Liver (tissue), 9 donors: ENCODE data around the gene OR52K1. TPM values are rescaled to one million over a fixed set of nuclear protein-coding genes. Genes with fewer than 3 reads are reported as not detected.

Source experiments
- DNase-seq: peaks from one replicate; pipeline ENCODE4 v3.0.0-alpha.2; 2017; ENCODE audit warnings: low spot score
- H3K27ac ChIP-seq, 2 donors: one replicate each; pipeline ENCODE4 v1.7.0; 2013; ENCODE audit warnings: inconsistent platforms in 2 of 2, low read length in 2 of 2, control low read depth in 1 of 2, low read depth in 1 of 2, mild to moderate bottlenecking in 1 of 2
- H3K27me3 ChIP-seq, 4 donors: one replicate each; pipeline versions ENCODE4 v1.6.1 to v1.7.0; 2013; ENCODE audit warnings: low read length in 3 of 4, inconsistent platforms in 1 of 4, mild to moderate bottlenecking in 1 of 4, moderate library complexity in 1 of 4; ENCODE audit not compliant: control insufficient read depth in 4 of 4, insufficient read depth in 4 of 4
- H3K36me3 ChIP-seq, 4 donors: one replicate each; pipeline versions ENCODE4 v1.6.1 to v1.7.0; 2013; ENCODE audit warnings: low read length in 3 of 4, mild to moderate bottlenecking in 3 of 4, low read depth in 1 of 4, moderate library complexity in 1 of 4; ENCODE audit not compliant: control insufficient read depth in 4 of 4, insufficient read depth in 3 of 4
- H3K4me1 ChIP-seq, 4 donors: one replicate each; pipeline versions ENCODE4 v1.6.1 to v1.7.0; 2013; ENCODE audit warnings: low read length in 3 of 4, mild to moderate bottlenecking in 3 of 4, moderate library complexity in 1 of 4; ENCODE audit not compliant: control insufficient read depth in 4 of 4, insufficient read depth in 4 of 4
- H3K4me3 ChIP-seq, 3 donors: one replicate each; pipeline versions ENCODE4 v1.6.1 to v1.7.0; 2013; ENCODE audit warnings: low read length in 3 of 3, control low read depth in 1 of 3, low read depth in 1 of 3, mild to moderate bottlenecking in 1 of 3
- H3K9ac ChIP-seq, 2 donors: one replicate each; pipeline ENCODE4 v1.7.0; 2013; ENCODE audit warnings: low read length in 2 of 2, mild to moderate bottlenecking in 2 of 2, moderate library complexity in 2 of 2, control low read depth in 1 of 2, low read depth in 1 of 2
- H3K9me3 ChIP-seq, 4 donors: one replicate each; pipeline versions ENCODE4 v1.6.1 to v1.7.0; 2013; ENCODE audit warnings: low read length in 3 of 4; ENCODE audit not compliant: control insufficient read depth in 4 of 4
- EGR1 ChIP-seq, 2 donors: IDR thresholded peaks; 2 replicates each; pipeline ENCODE4 v1.6.1; 2016 to 2018; ENCODE audit warnings: antibody characterized with exemption in 2 of 2, low read depth in 2 of 2
- FOXA1 ChIP-seq: IDR thresholded peaks from 2 replicates; pipeline ENCODE4 v1.6.1; 2016; ENCODE audit warnings: antibody characterized with exemption
- FOXA2 ChIP-seq: IDR thresholded peaks from 2 replicates; pipeline ENCODE4 v1.6.1; 2016; ENCODE audit warnings: antibody characterized with exemption
- GABPA ChIP-seq, 2 donors: IDR thresholded peaks in 1 of 2; conservative IDR thresholded peaks in 1 of 2; 2 replicates each; pipeline ENCODE4 v1.6.1; 2016; ENCODE audit warnings: antibody characterized with exemption in 2 of 2, mild to moderate bottlenecking in 1 of 2, moderate library complexity in 1 of 2
- HNF4A ChIP-seq, 2 donors: conservative IDR thresholded peaks; 2 replicates each; pipeline ENCODE4 v1.6.1; 2016; ENCODE audit warnings: antibody characterized with exemption in 2 of 2, mild to moderate bottlenecking in 2 of 2
- HNF4G ChIP-seq: IDR thresholded peaks from 2 replicates; pipeline ENCODE4 v1.6.1; 2016; ENCODE audit warnings: antibody characterized with exemption
- JUND ChIP-seq, 2 donors: IDR thresholded peaks; 2 replicates each; pipeline ENCODE4 v1.6.1; 2016; ENCODE audit warnings: antibody characterized with exemption in 2 of 2
- NR2F2 ChIP-seq: IDR thresholded peaks from 2 replicates; pipeline ENCODE4 v1.6.1; 2016; ENCODE audit warnings: antibody characterized with exemption
- RAD21 ChIP-seq, 2 donors: IDR thresholded peaks; 2 replicates each; pipeline ENCODE4 v1.6.1; 2016; ENCODE audit warnings: antibody characterized with exemption in 2 of 2, mild to moderate bottlenecking in 2 of 2
- RXRA ChIP-seq, 2 donors: IDR thresholded peaks; 2 replicates each; pipeline ENCODE4 v1.6.1; 2017 to 2018; ENCODE audit warnings: antibody characterized with exemption in 2 of 2, mild to moderate bottlenecking in 1 of 2
- SP1 ChIP-seq: IDR thresholded peaks from 2 replicates; pipeline ENCODE4 v1.6.1; 2018; ENCODE audit warnings: antibody characterized with exemption, mild to moderate bottlenecking
- TAF1 ChIP-seq: conservative IDR thresholded peaks from 2 replicates; pipeline ENCODE4 v1.6.1; 2016; ENCODE audit warnings: antibody characterized with exemption, mild to moderate bottlenecking
- YY1 ChIP-seq: IDR thresholded peaks from 2 replicates; pipeline ENCODE4 v1.6.1; 2016; ENCODE audit warnings: antibody characterized with exemption, mild to moderate bottlenecking
- WGBS: extraction: QIAGEN DNeasy Blood & Tissue Kit; methylation state at CpG from one replicate; pipeline ENCODE4 v1.1.7; 2013; 5-methylcytosine and 5-hydroxymethylcytosine counted together
- polyA plus RNA-seq, 2 donors: library from polyadenylated mRNA; stranded (reverse) in 1 of 2; unstranded in 1 of 2; fragments of 200-250 nt in 1 of 2; fragments of >200 nt in 1 of 2; fragmentation: Nextera tagmentation in 1 of 2; extraction: Ambion mirVana in 1 of 2; gene quantifications; one replicate each; pipeline versions ENCODE4 v1.2.1 to v1.2.3, GENCODE V29; 2013 to 2015
- total RNA-seq, 2 donors: library from RNA; depleted of rRNA; stranded (reverse); fragments of >200 nt; gene quantifications; one replicate each; pipeline ENCODE4 v1.2.3, GENCODE V29; 2014
- TF ChIP-seq, protein P1 (sequence below): IDR thresholded peaks from 2 replicates; pipeline ENCODE4 v1.6.1; 2016; ENCODE audit warnings: antibody characterized with exemption
- TF ChIP-seq, protein P2 (sequence below): IDR thresholded peaks from 2 replicates; pipeline ENCODE4 v1.6.1; 2016; ENCODE audit warnings: antibody characterized with exemption
- TF ChIP-seq, protein P3 (sequence below): fragments of 150-350 bp; IDR thresholded peaks from 2 replicates; pipeline ENCODE4 v1.5.1; 2017; ENCODE audit warnings: improper control_type of control experiment, low read depth, low read length; ENCODE audit not compliant: missing input control
- TF ChIP-seq, protein P4 (sequence below): IDR thresholded peaks from 2 replicates; pipeline ENCODE4 v1.6.1; 2016; ENCODE audit warnings: antibody characterized with exemption, mild to moderate bottlenecking
- TF ChIP-seq, protein P5 (sequence below): IDR thresholded peaks from 2 replicates; pipeline ENCODE4 v1.6.1; 2016; ENCODE audit warnings: antibody characterized with exemption
- donor health status: healthy.
- donor health status: healthy.
- donor health status: healthy.
- donor health status: healthy.
- donor health status: healthy.

Gene OR52K1
- total and polyA plus RNA-seq, 4 donors: under 0.01 TPM; not detected in 3

DNA sequence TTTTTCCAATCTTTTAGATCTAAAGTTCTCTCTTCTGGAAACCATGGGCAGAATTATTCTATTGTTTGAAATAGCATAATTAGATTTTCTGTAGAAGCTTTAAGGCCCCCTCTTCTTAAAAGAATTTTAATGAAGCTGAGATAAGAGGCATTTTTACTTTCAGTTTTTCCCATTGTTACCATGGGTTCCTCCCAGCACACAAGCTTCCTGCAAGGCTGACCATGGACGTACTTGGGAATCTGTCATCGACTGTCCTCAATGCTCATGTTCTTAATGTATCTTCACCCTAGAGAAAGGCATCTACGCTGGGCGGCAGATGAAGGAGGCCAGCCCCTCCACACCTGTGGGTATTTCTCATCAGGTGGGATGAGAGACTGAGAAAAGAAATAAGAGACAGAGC is 22.3 kb upstream of the OR52K1 start:
- 80% methylated on average over 4 of the region's 4 CpGs for WGBS
- TF ChIP-seq NR2F2 (no peak), RAD21 (IDR thresholded peaks at IDR 0.05) (no peak), EGR1 (IDR thresholded peaks at IDR 0.05; ENCODE audit: low read depth in 2 of 2) (no peak), SP1 (no peak), HNF4A (conservative IDR thresholded peaks at IDR 0.05) (no peak), TAF1 (no peak), FOXA1 (no peak), FOXA2 (no peak), HNF4G (no peak), JUND (IDR thresholded peaks at IDR 0.05) (no peak), RXRA (IDR thresholded peaks at IDR 0.05) (no peak), GABPA (IDR thresholded peaks at IDR 0.05 in 1 of 2, conservative IDR thresholded peaks at IDR 0.05 in 1 of 2) (no peak), YY1 (no peak)
- TF ChIP-seq, protein P1, sequence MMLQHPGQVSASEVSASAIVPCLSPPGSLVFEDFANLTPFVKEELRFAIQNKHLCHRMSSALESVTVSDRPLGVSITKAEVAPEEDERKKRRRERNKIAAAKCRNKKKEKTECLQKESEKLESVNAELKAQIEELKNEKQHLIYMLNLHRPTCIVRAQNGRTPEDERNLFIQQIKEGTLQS: no peak
- TF ChIP-seq, protein P2, sequence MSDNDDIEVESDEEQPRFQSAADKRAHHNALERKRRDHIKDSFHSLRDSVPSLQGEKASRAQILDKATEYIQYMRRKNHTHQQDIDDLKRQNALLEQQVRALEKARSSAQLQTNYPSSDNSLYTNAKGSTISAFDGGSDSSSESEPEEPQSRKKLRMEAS: no peak
- H3K4me1 ChIP-seq: peaks cover 0 to 1% (median 0%) of the 10 kb centered on the region in 4 donors
- no peaks in the 10 kb centered on the region for H3K36me3 ChIP-seq
- H3K4me3 ChIP-seq: no peak overlapping the region
- no peak for DNase-seq
- H3K27me3 ChIP-seq: no peaks in the 10 kb centered on the region
- peaks cover 0 to 9% (median 5%) of the 10 kb centered on the region in 4 donors for H3K9me3 ChIP-seq
- H3K9ac ChIP-seq: no peak overlapping the region
- H3K27ac ChIP-seq: no peak overlapping the region

DNA sequence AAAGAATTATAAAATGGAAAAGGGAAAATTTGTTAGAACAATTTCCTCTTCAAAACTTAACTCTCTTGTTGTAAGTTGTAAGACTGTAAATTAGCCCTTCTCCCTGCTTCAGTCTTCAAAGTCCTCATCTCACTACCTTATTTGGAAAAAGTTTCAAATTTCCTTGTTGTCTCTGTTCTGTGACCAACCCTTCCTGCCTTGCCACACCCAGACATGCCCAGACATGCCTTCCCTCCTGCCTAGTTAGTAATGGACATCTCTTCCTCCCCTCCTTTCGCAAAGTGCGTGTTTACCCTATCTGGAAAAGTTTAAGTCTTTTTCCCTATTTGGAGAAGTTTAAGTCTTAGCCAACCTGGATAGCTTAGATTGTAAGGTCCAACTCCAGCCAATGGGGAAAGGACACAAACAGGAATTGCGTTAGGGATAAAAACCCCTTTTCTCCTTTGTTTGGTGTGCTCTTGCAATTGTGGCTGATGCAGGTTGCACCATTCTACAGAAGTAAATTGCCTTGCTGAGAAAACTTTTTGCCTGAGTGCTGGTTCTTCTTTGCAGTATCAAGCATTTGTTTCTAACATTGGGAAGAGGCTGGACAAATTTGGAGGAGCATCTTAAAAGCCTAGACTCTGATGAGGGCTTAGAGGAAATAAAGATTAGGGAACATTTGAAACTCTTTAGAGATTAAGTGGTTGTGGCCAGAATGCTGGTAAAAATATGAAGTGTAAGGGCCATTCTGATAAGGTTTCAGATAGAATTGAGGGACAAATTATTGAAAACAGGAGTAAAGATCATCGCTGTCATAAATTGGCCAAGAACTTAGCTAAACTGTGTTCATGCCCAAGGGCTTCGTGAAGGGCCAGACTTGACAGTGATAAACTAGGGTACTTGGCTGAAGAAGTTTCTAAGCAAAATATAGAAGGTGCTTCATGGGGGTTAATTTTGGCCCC is 18.0 kb upstream of the OR52K1 start:
- Histone ChIP-seq H3K9me3 (peaks cover 0 to 9% (median 5%) of the 10 kb centered on the region in 4 donors), H3K4me3 (no peak overlapping the region), H3K4me1 (peaks cover 0 to 1% (median 0%) of the 10 kb centered on the region in 4 donors), H3K27me3 (no peaks in the 10 kb centered on the region), H3K27ac (no peak overlapping the region), H3K36me3 (no peaks in the 10 kb centered on the region), H3K9ac (no peak overlapping the region)
- no peak for TF ChIP-seq EGR1 (IDR thresholded peaks at IDR 0.05; ENCODE audit: low read depth in 2 of 2)
- TF ChIP-seq NR2F2: no peak
- TF ChIP-seq, protein P3, sequence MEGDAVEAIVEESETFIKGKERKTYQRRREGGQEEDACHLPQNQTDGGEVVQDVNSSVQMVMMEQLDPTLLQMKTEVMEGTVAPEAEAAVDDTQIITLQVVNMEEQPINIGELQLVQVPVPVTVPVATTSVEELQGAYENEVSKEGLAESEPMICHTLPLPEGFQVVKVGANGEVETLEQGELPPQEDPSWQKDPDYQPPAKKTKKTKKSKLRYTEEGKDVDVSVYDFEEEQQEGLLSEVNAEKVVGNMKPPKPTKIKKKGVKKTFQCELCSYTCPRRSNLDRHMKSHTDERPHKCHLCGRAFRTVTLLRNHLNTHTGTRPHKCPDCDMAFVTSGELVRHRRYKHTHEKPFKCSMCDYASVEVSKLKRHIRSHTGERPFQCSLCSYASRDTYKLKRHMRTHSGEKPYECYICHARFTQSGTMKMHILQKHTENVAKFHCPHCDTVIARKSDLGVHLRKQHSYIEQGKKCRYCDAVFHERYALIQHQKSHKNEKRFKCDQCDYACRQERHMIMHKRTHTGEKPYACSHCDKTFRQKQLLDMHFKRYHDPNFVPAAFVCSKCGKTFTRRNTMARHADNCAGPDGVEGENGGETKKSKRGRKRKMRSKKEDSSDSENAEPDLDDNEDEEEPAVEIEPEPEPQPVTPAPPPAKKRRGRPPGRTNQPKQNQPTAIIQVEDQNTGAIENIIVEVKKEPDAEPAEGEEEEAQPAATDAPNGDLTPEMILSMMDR: no peak
- TF ChIP-seq GABPA (IDR thresholded peaks at IDR 0.05 in 1 of 2, conservative IDR thresholded peaks at IDR 0.05 in 1 of 2): no peak
- TF ChIP-seq, protein P2: no peak
- TF ChIP-seq, protein P4, sequence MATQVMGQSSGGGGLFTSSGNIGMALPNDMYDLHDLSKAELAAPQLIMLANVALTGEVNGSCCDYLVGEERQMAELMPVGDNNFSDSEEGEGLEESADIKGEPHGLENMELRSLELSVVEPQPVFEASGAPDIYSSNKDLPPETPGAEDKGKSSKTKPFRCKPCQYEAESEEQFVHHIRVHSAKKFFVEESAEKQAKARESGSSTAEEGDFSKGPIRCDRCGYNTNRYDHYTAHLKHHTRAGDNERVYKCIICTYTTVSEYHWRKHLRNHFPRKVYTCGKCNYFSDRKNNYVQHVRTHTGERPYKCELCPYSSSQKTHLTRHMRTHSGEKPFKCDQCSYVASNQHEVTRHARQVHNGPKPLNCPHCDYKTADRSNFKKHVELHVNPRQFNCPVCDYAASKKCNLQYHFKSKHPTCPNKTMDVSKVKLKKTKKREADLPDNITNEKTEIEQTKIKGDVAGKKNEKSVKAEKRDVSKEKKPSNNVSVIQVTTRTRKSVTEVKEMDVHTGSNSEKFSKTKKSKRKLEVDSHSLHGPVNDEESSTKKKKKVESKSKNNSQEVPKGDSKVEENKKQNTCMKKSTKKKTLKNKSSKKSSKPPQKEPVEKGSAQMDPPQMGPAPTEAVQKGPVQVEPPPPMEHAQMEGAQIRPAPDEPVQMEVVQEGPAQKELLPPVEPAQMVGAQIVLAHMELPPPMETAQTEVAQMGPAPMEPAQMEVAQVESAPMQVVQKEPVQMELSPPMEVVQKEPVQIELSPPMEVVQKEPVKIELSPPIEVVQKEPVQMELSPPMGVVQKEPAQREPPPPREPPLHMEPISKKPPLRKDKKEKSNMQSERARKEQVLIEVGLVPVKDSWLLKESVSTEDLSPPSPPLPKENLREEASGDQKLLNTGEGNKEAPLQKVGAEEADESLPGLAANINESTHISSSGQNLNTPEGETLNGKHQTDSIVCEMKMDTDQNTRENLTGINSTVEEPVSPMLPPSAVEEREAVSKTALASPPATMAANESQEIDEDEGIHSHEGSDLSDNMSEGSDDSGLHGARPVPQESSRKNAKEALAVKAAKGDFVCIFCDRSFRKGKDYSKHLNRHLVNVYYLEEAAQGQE: no peak
- no peak for TF ChIP-seq RXRA (IDR thresholded peaks at IDR 0.05)
- no peak for TF ChIP-seq YY1
- no peak for TF ChIP-seq JUND (IDR thresholded peaks at IDR 0.05)
- TF ChIP-seq, protein P5, sequence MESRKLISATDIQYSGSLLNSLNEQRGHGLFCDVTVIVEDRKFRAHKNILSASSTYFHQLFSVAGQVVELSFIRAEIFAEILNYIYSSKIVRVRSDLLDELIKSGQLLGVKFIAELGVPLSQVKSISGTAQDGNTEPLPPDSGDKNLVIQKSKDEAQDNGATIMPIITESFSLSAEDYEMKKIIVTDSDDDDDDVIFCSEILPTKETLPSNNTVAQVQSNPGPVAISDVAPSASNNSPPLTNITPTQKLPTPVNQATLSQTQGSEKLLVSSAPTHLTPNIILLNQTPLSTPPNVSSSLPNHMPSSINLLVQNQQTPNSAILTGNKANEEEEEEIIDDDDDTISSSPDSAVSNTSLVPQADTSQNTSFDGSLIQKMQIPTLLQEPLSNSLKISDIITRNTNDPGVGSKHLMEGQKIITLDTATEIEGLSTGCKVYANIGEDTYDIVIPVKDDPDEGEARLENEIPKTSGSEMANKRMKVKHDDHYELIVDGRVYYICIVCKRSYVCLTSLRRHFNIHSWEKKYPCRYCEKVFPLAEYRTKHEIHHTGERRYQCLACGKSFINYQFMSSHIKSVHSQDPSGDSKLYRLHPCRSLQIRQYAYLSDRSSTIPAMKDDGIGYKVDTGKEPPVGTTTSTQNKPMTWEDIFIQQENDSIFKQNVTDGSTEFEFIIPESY: no peak
- no peak for TF ChIP-seq RAD21 (IDR thresholded peaks at IDR 0.05)
- no peak for TF ChIP-seq HNF4A (conservative IDR thresholded peaks at IDR 0.05)
- no peak for TF ChIP-seq HNF4G
- TF ChIP-seq SP1: no peak
- TF ChIP-seq, protein P1: no peak
- TF ChIP-seq FOXA2: no peak
- no peak for TF ChIP-seq TAF1
- no peak for TF ChIP-seq FOXA1
- WGBS: 88% methylated on average over 5 of the region's 5 CpGs
- DNase-seq: no peak
